ENCODE measurements around the gene UTP18. TPM values are rescaled to one million over a fixed set of nuclear protein-coding genes. Genes with fewer than 3 reads are reported as not detected.
"Not testable (repeated sequence)": the region's sequence is repeated elsewhere in the genome, so short reads cannot be mapped to it uniquely, and the experiment has no call there.

UTP18 gene
- total and polyA plus RNA-seq, 9 of the 15 experiments (the other 6 are each of a cell fraction or from before 2014, with no cell fraction given) = 31.1 to 99.2 (median 66.7) TPM

- H3K9me3 ChIP-seq (replicated peaks; ENCODE audit: control insufficient read depth, insufficient read depth, low read depth, low read length); H3K9ac ChIP-seq (ENCODE audit: insufficient read depth in 1 of 2, low read depth in 2 of 2, low read length in 2 of 2); H4K20me1 ChIP-seq (replicated peaks; ENCODE audit: control insufficient read depth, insufficient read depth, low read length); in situ Hi-C loops (cut with MboI); BruUV-seq (replicated peaks); H3K4me3 ChIP-seq; H3K4me2 ChIP-seq (ENCODE audit: insufficient read depth, low read length); CTCF ChIA-PET (ENCODE audit: low intra/inter-chr PET ratio); DNase-seq (ENCODE audit: extremely low read depth in 1 of 4, low spot score in 3 of 4); FAIRE-seq; H3K27me3 ChIP-seq (ENCODE audit: control insufficient read depth in 2 of 2, insufficient read depth in 2 of 2, low read length in 2 of 2); ATAC-seq; H2AFZ ChIP-seq (ENCODE audit: low read depth, low read length); H3K9me1 ChIP-seq (ENCODE audit: control insufficient read depth, insufficient read depth, low read length): not testable (repeated sequence)
- H3K4me1 ChIP-seq (replicated peaks in 1 of 2; ENCODE audit: control insufficient read depth in 2 of 2, insufficient read depth in 2 of 2, low read length in 2 of 2) = peaks cover 16 to 18% of the 10 kb centered on the region in 2 experiments; a peak in 4 of 5 replicates
- peak overlapping the region; percentile 12; the same call in 1 of the 3 replicates for H3K27ac ChIP-seq (ENCODE audit: extremely low read depth, low read depth, low read length)
- H3K36me3 ChIP-seq (ENCODE audit: control insufficient read depth, insufficient read depth, low read length) = peaks cover 65% of the 10 kb centered on the region
- POLR2A ChIA-PET = interaction anchor here (0.6 kb wide), 1 partner anchor 8 kb away, joined by 4 read pairs; no protein-coding TSS in a partner anchor
- peaks cover 89% of the 10 kb centered on the region for H3K79me2 ChIP-seq (ENCODE audit: control insufficient read depth, insufficient read depth, low read length)
- WGBS (ENCODE audit: insufficient coverage, low coverage, missing lambda C conversion rate) = 100% methylated on average over 3 of the region's 4 CpGs
- TF ChIP-seq SMARCE1 (IDR thresholded peaks at IDR 0.05) (peak; percentile 67), ZNF384 (IDR thresholded peaks at IDR 0.05; ENCODE audit: low read depth, low read length) (peak; percentile 81), SMARCA4 (IDR thresholded peaks at IDR 0.05) (peak; percentile 56), SOX6 (IDR thresholded peaks at IDR 0.05) (peak; percentile 25; the same call in 1 of the 2 replicates), C11orf30 (IDR thresholded peaks at IDR 0.05; ENCODE audit: low read depth) (peak; percentile 69), PKNOX1 (IDR thresholded peaks at IDR 0.05) (0 out of 2 replicates have a peak, but pooled peaks have one; percentile 13), NFE2 (IDR thresholded peaks at IDR 0.05; ENCODE audit: low read depth) (peak; percentile 39), MAFG (tag; conservative IDR thresholded peaks at IDR 0.05) (peak; percentile 65), SPI1 (IDR thresholded peaks at IDR 0.05; ENCODE audit: borderline replicate concordance, low read depth, low read length) (peak; percentile 87), ZNF316 (IDR thresholded peaks at IDR 0.05) (peak; percentile 77), DPF2 (IDR thresholded peaks at IDR 0.05) (peak; percentile 60)
- TF ChIP-seq, protein P1, sequence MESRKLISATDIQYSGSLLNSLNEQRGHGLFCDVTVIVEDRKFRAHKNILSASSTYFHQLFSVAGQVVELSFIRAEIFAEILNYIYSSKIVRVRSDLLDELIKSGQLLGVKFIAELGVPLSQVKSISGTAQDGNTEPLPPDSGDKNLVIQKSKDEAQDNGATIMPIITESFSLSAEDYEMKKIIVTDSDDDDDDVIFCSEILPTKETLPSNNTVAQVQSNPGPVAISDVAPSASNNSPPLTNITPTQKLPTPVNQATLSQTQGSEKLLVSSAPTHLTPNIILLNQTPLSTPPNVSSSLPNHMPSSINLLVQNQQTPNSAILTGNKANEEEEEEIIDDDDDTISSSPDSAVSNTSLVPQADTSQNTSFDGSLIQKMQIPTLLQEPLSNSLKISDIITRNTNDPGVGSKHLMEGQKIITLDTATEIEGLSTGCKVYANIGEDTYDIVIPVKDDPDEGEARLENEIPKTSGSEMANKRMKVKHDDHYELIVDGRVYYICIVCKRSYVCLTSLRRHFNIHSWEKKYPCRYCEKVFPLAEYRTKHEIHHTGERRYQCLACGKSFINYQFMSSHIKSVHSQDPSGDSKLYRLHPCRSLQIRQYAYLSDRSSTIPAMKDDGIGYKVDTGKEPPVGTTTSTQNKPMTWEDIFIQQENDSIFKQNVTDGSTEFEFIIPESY (CRISPR knock-in tag; IDR thresholded peaks at IDR 0.05) = peak; percentile 44; the same call in 1 of the 2 replicates
- intact Hi-C loops (cut with micrococcal nuclease) = loop anchor here (5.0 kb wide), 1 partner anchor 97 kb away; the partner anchor contains the start of gene NME2
Observed at GRCh38 chr17:51264466-51264865, 4.1 kb downstream of the UTP18 start.
